K562 (cell line): ENCODE data around the gene YPEL4. TPM values are rescaled to one million over a fixed set of nuclear protein-coding genes. Genes with fewer than 3 reads are reported as not detected.

Experiments
- ATAC-seq: fragments of 200-7000 bp; cut with Tn5 transposase; 3 replicates; pipeline ENCODE4 v1.9.1; 2020; ENCODE audit warnings: moderate library complexity
- BruUV-seq: library from RNA; stranded (reverse); fragments of 400-500 nt; replicated peaks from 2 replicates; lab custom pipeline; 2021; lab: Mats Ljungman, UMichigan
- CTCF ChIA-PET: fragments of 300-600 bp; formaldehyde crosslinking; extraction: SDS; loops from one replicate; lab custom pipeline; 2021; ENCODE audit warnings: low intra/inter-chr PET ratio; lab: Yijun Ruan, JAX
- POLR2A ChIA-PET: fragments of 300-600, 350-650 bp; sonication (Branson Sonifier 250); formaldehyde crosslinking; extraction: SDS; loops from one replicate; lab custom pipeline; 2021; ENCODE audit warnings: antibody characterized with exemption, inconsistent platforms; lab: Yijun Ruan, JAX
- DNase-seq, 4 experiments: peaks; one replicate each; pipeline versions ENCODE4 v3.0.0 to v3.0.0-alpha.2; 2011 to 2018; ENCODE audit warnings: low spot score in 3 of 4, mixed read lengths in 3 of 4; ENCODE audit errors: extremely low read depth in 1 of 4
- FAIRE-seq: peaks from 2 replicates; lab custom pipeline; 2011; peaks lifted over from hg19 to GRCh38; lab: Jason Lieb, UNC
- H2AFZ ChIP-seq: 2 replicates; pipeline ENCODE4 v1.6.0; 2011; ENCODE audit warnings: low read depth, low read length, control low read depth, inconsistent platforms
- H3K27ac ChIP-seq: fragments of 200-600 bp; 3 replicates; pipeline ENCODE4 v1.8.0; 2011; ENCODE audit warnings: low read depth, mild to moderate bottlenecking, control low read depth, inconsistent platforms, low read length, moderate library complexity, mixed read lengths; ENCODE audit errors: extremely low read depth
- H3K27me3 ChIP-seq, 2 experiments: fragments of 300-600 bp in 1 of 2; 2 replicates in 1 of 2; 3 replicates in 1 of 2; pipeline versions ENCODE4 v1.6.0 to v1.8.0; 2011; ENCODE audit warnings: inconsistent platforms in 2 of 2, low read length in 2 of 2, mild to moderate bottlenecking in 1 of 2, mixed read lengths in 1 of 2, moderate library complexity in 1 of 2; ENCODE audit not compliant: control insufficient read depth in 2 of 2, insufficient read depth in 2 of 2
- H3K36me3 ChIP-seq: fragments of 300-600 bp; 3 replicates; pipeline ENCODE4 v1.8.0; 2011; ENCODE audit warnings: mild to moderate bottlenecking, low read length, inconsistent platforms; ENCODE audit not compliant: control insufficient read depth, insufficient read depth
- H3K4me1 ChIP-seq, 2 experiments: fragments of 200-600 bp in 1 of 2; replicated peaks in 1 of 2; 2 replicates in 1 of 2; 3 replicates in 1 of 2; pipeline versions ENCODE4 v1.5.1 to v1.8.0; 2011; ENCODE audit warnings: inconsistent platforms in 2 of 2, low read length in 2 of 2, mild to moderate bottlenecking in 1 of 2, mixed read lengths in 1 of 2, moderate library complexity in 1 of 2; ENCODE audit not compliant: control insufficient read depth in 2 of 2, insufficient read depth in 2 of 2
- H3K4me2 ChIP-seq: 2 replicates; pipeline ENCODE4 v1.6.1; 2011; ENCODE audit warnings: low read length, control low read depth, inconsistent platforms, mixed read lengths; ENCODE audit not compliant: insufficient read depth
- H3K4me3 ChIP-seq: fragments of 200-600 bp; sonication (generic), shearing (Covaris generic); 2 replicates; pipeline ENCODE4 v1.5.1; 2016; ENCODE audit warnings: control low read depth, inconsistent platforms
- H3K79me2 ChIP-seq: fragments of 200-600 bp; 3 replicates; pipeline ENCODE4 v1.8.0; 2011; ENCODE audit warnings: low read length, inconsistent platforms; ENCODE audit not compliant: control insufficient read depth, insufficient read depth
- H3K9ac ChIP-seq, 2 experiments: 2 replicates each; pipeline versions ENCODE4 v1.6.0 to v1.6.1; 2011; ENCODE audit warnings: low read depth in 2 of 2, low read length in 2 of 2, control low read depth in 1 of 2, inconsistent platforms in 1 of 2, mild to moderate bottlenecking in 1 of 2, mixed read lengths in 1 of 2; ENCODE audit not compliant: insufficient read depth in 1 of 2
- H3K9me1 ChIP-seq: one replicate; pipeline ENCODE4 v1.6.0; 2011; ENCODE audit warnings: inconsistent platforms, mild to moderate bottlenecking, low read length, moderate library complexity; ENCODE audit not compliant: control insufficient read depth, insufficient read depth
- H3K9me3 ChIP-seq: replicated peaks from 2 replicates; pipeline ENCODE4 v1.5.1; 2011; ENCODE audit warnings: low read depth, low read length, inconsistent platforms; ENCODE audit not compliant: control insufficient read depth, insufficient read depth
- H4K20me1 ChIP-seq: replicated peaks from 2 replicates; pipeline ENCODE4 v1.6.1; 2011; ENCODE audit warnings: low read length, inconsistent platforms, mixed read lengths; ENCODE audit not compliant: control insufficient read depth, insufficient read depth
- CHD2 ChIP-seq: IDR thresholded peaks from 2 replicates; pipeline ENCODE4 v1.6.1; 2011; ENCODE audit warnings: low read depth, low read length
- ETV5 ChIP-seq: sonication (generic); formaldehyde crosslinking; IDR thresholded peaks from 2 replicates; pipeline ENCODE4 v1.4.0; 2020; ENCODE audit warnings: low read depth, mild to moderate bottlenecking, missing genetic modification reagents
- ETV6 ChIP-seq, 3 experiments: fragments of 150-350 bp in 1 of 3; sonication (generic) in 1 of 3; formaldehyde crosslinking in 1 of 3; IDR thresholded peaks; 2 replicates each; pipeline versions ENCODE4 v1.6.1 to v1.8.0; 2014 to 2022; ENCODE audit warnings: borderline replicate concordance in 2 of 3, low read depth in 2 of 3, antibody characterized with exemption in 1 of 3, low read length in 1 of 3, mild to moderate bottlenecking in 1 of 3, missing genetic modification reagents in 1 of 3
- EWSR1 ChIP-seq: fragments of 450-650 bp; IDR thresholded peaks from 2 replicates; pipeline ENCODE4 v1.6.1; 2018; ENCODE audit warnings: borderline replicate concordance, mild to moderate bottlenecking, low read depth, moderate library complexity; ENCODE audit not compliant: partially characterized antibody
- EZH2 ChIP-seq: IDR thresholded peaks from 2 replicates; pipeline ENCODE4 v1.6.1; 2012; ENCODE audit warnings: low read depth, mild to moderate bottlenecking, inconsistent platforms, low read length, borderline replicate concordance
- HNRNPUL1 ChIP-seq: fragments of 200-400 bp; formaldehyde crosslinking; IDR thresholded peaks from 2 replicates; pipeline ENCODE4 v1.6.1; 2017; ENCODE audit warnings: low read length
- IFI16 ChIP-seq: fragments of 250-450 bp; sonication (Bioruptor Pico); IDR thresholded peaks from 2 replicates; pipeline ENCODE4 v2.1.2; 2022; ENCODE audit warnings: mild to moderate bottlenecking, inconsistent platforms
- MAFF ChIP-seq: IDR thresholded peaks from 2 replicates; pipeline ENCODE4 v1.6.1; 2012; ENCODE audit warnings: low read length, improper control_type of control experiment
- MECOM ChIP-seq: fragments of 250-450 bp; sonication (Bioruptor Pico); IDR thresholded peaks from 2 replicates; pipeline ENCODE4 v1.8.0; 2022; ENCODE audit warnings: inconsistent platforms
- PYGO2 ChIP-seq: fragments of 450-650 bp; IDR thresholded peaks from 2 replicates; pipeline ENCODE4 v1.6.1; 2016; ENCODE audit warnings: mild to moderate bottlenecking, missing genetic modification characterization, moderate library complexity, missing compliant biosample characterization
- TRIM28 ChIP-seq: fragments of 450-650 bp; IDR thresholded peaks from 2 replicates; pipeline ENCODE4 v1.6.1; 2017
- ZNF134 ChIP-seq: fragments of 250-450 bp; sonication (Bioruptor Pico); conservative IDR thresholded peaks from 2 replicates; pipeline ENCODE4 v1.4.0; 2020
- ZNF174 ChIP-seq: fragments of 250-450 bp; sonication (Bioruptor Pico); IDR thresholded peaks from 2 replicates; pipeline ENCODE4 v1.4.0; 2020; ENCODE audit warnings: mild to moderate bottlenecking
- ZNF197 ChIP-seq: fragments of 200-800 bp; sonication (Bioruptor generic); IDR thresholded peaks from 2 replicates; pipeline ENCODE4 v1.6.1; 2016; ENCODE audit warnings: low read depth, missing genetic modification characterization, missing compliant biosample characterization
- ZNF253 ChIP-seq: fragments of 250-450 bp; sonication (Bioruptor Pico); conservative IDR thresholded peaks from 2 replicates; pipeline ENCODE4 v1.6.1; 2021; ENCODE audit warnings: mild to moderate bottlenecking
- WGBS: fragments of 100-300 bp; shearing (Covaris generic); methylation state at CpG from one replicate; pipeline ENCODE4 v1.1.6; 2016; ENCODE audit warnings: low coverage, mixed read lengths; ENCODE audit not compliant: insufficient coverage; ENCODE audit errors: missing lambda C conversion rate; 5-methylcytosine and 5-hydroxymethylcytosine counted together
- in situ Hi-C: fragments of 300-500 bp; cut with MboI; formaldehyde crosslinking; loops from 4 replicates; pipeline ENCODE4 v1.15.0; 2018; ENCODE audit warnings: inconsistent platforms, mixed read lengths
- intact Hi-C: fragments of 100-400 bp; cut with micrococcal nuclease; formaldehyde crosslinking; loops from 2 replicates; pipeline ENCODE4 v1.14.2; 2022
- polyA plus RNA-seq, 8 experiments: library from polyadenylated mRNA; depleted of rRNA in 4 of 8; stranded (reverse) in 5 of 8; unstranded in 3 of 8; fragments of >200 nt; fragmentation: Nextera tagmentation in 2 of 8; fragmentation: Illumina TruSeq in 1 of 8; extraction: Ambion mirVana in 2 of 8; extraction: Trizol in 1 of 8; gene quantifications; 2 replicates each; pipeline versions ENCODE4 v1.2.1 to v1.2.3, GENCODE V29; 2011 to 2014; ENCODE audit warnings: inconsistent platforms in 1 of 8, missing spikeins in 1 of 8
- total RNA-seq, 7 experiments: library from RNA; depleted of rRNA in 6 of 7; stranded (reverse); fragments of >200 nt in 6 of 7; fragmentation: Illumina TruSeq in 2 of 7; extraction: Trizol in 2 of 7; gene quantifications; 2 replicates each; pipeline versions ENCODE4 v1.2.1 to v1.2.3, GENCODE V29; 2011 to 2021; ENCODE audit warnings: low replicate concordance in 1 of 7

YPEL4 gene
- total and polyA plus RNA-seq, 9 of the 15 experiments (the other 6 are each of a cell fraction or from before 2014, with no cell fraction given): 0.07 to 1.4 (median 0.40) TPM; not detected in 2

DNA sequence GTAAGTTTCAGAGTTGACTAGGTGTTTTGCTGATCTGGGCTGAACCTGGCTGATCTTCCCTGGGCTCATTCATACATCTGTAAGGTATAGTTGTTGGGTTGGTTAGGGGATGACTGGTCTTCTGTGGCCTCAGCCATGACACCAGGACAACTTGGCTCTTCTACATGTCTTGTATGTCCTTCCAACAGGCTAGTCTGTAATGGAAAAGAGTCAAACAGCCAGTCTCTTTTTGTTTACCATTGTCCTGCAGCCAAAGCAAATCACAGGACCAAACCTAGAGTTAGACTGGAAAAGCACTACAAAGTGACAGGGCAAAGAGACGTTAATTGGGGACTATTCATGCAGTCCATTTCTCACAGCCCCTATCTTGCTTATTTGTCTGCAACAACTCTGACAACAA is 34.4 kb downstream of the YPEL4 start:
- intact Hi-C loops: no loop called here
- H3K79me2 ChIP-seq: no peaks in the 10 kb centered on the region
- peaks cover 8% of the 10 kb centered on the region for H3K9me3 ChIP-seq
- H3K27me3 ChIP-seq: peaks cover 23 to 24% of the 10 kb centered on the region in 2 experiments
- no peak overlapping the region for H3K4me2 ChIP-seq
- WGBS: 0% methylated on average over 1 of the region's 1 CpG
- in situ Hi-C loops: no loop called here
- no peak overlapping the region for H3K4me3 ChIP-seq
- no peaks in the 10 kb centered on the region for H3K4me1 ChIP-seq
- FAIRE-seq: no peak
- no peak overlapping the region for H3K27ac ChIP-seq
- H3K9ac ChIP-seq: no peak overlapping the region
- no peak for TF ChIP-seq TRIM28
- no peak for TF ChIP-seq EZH2
- TF ChIP-seq ZNF134 (CRISPR knock-in tag): no peak
- TF ChIP-seq, all 486 proteins: peak for 0
- no TSS peak for BruUV-seq
- Histone ChIP-seq H4K20me1 (no peaks in the 10 kb centered on the region), H3K36me3 (no peaks in the 10 kb centered on the region), H2AFZ (no peak overlapping the region), H3K9me1 (no peaks in the 10 kb centered on the region)
- DNase-seq: no peak
- ATAC-seq: no peak
- ChIA-PET CTCF (no interaction called here), POLR2A (interaction anchor here (1.1 kb wide), 1 partner anchor 19 kb away, joined by 3 read pairs; no protein-coding TSS in a partner anchor)

DNA sequence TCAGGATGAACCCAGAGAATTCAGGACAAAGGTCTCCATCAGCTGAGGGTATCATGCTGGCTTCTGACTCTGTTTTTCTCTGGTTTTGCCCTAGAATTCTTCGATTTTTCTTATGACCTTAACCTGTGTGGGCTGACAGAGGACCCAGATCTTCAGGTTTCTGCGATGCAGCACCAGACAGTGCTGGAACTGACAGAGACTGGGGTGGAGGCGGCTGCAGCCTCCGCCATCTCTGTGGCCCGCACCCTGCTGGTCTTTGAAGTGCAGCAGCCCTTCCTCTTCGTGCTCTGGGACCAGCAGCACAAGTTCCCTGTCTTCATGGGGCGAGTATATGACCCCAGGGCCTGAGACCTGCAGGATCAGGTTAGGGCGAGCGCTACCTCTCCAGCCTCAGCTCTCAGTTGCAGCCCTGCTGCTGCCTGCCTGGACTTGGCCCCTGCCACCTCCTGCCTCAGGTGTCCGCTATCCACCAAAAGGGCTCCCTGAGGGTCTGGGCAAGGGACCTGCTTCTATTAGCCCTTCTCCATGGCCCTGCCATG is 35.4 kb downstream of the YPEL4 start:
- CTCF ChIA-PET: no interaction called here
- peaks cover 23 to 31% of the 10 kb centered on the region in 2 experiments for H3K27me3 ChIP-seq
- BruUV-seq: no TSS peak
- no peak overlapping the region for H3K4me2 ChIP-seq
- H4K20me1 ChIP-seq: no peaks in the 10 kb centered on the region
- POLR2A ChIA-PET: interaction anchor here (0.7 to 1.1 kb wide), 3 partner anchors 9 to 21 kb away, joined by 3 read pairs; no protein-coding TSS in a partner anchor
- no peaks in the 10 kb centered on the region for H3K4me1 ChIP-seq
- H3K36me3 ChIP-seq: no peaks in the 10 kb centered on the region
- no peak for DNase-seq
- no peak overlapping the region for H3K27ac ChIP-seq
- H3K9ac ChIP-seq: no peak overlapping the region
- intact Hi-C loops: no loop called here
- in situ Hi-C loops: no loop called here
- H3K9me3 ChIP-seq: peaks cover 2% of the 10 kb centered on the region
- FAIRE-seq: no peak
- no peaks in the 10 kb centered on the region for H3K79me2 ChIP-seq
- ATAC-seq: peak; percentile 51; the same call in 2 of the 3 replicates
- TF ChIP-seq ZNF253 (CRISPR knock-in tag) (no peak), PYGO2 (tag) (no peak), HNRNPUL1 (no peak), MAFF (no peak), IFI16 (no peak), MECOM (no peak), ETV5 (CRISPR knock-in tag) (no peak), EWSR1 (no peak), ZNF174 (CRISPR knock-in tag) (no peak), ZNF197 (CRISPR knock-in tag) (no peak), CHD2 (no peak), ETV6 (IDR thresholded peaks at IDR 0.05; ENCODE audit: borderline replicate concordance in 1 of 2, low read depth in 2 of 2, low read length in 1 of 2) (no peak), ETV6 (CRISPR knock-in tag; IDR thresholded peaks at IDR 0.05; ENCODE audit: borderline replicate concordance) (no peak)
- H3K9me1 ChIP-seq: no peaks in the 10 kb centered on the region
- no peak overlapping the region for H3K4me3 ChIP-seq
- 4% methylated on average over 9 of the region's 10 CpGs for WGBS
- H2AFZ ChIP-seq: no peak overlapping the region
